HG03103 (cell line): ENCODE results near the gene XPNPEP2.

Source experiments
- ATAC-seq: cut with Tn5 transposase; IDR thresholded peaks from one replicate; pipeline ENCODE4 v1.9.1; 2021; ENCODE audit warnings: low read depth; ENCODE audit not compliant: unreplicated experiment

Gene XPNPEP2

DNA sequence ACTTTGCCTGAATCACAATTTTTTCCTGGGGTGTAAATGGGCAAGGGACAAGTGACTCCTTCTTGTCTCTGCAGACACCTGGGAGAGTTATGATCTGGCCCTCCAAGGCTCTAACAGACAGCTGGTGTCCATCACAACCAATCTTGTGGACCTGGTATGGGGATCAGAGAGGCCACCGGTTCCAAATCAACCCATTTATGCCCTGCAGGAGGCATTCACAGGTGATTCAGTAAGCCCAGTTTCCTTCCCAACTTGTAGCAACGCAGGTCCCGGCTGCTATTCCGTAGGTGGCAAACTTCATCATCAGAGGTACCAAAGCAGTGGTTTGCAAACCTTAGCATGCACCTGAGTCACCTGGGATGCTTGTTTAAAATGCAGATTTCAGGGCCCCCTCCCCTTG is 8.8 kb downstream of the XPNPEP2 start:
- no peak for ATAC-seq

DNA sequence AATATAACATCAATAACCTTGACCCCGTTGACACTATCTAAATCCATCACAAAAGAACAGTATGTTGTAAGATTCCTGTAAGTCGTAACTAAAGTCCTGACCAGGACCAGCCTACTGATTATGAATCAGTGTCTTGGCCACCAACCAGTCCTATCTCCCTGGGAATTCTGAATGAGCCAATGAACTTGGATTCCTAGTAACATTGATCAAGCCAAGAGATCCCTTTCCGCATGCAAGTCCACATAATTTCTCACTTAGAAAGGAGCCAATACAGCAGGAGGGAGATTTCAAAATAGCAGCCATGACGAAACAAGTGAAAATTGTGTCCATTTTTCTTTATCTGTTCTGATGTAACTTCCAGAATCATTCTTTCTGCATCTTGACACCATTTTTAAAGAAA is 9.5 kb downstream of the XPNPEP2 start:
- no peak for ATAC-seq

DNA sequence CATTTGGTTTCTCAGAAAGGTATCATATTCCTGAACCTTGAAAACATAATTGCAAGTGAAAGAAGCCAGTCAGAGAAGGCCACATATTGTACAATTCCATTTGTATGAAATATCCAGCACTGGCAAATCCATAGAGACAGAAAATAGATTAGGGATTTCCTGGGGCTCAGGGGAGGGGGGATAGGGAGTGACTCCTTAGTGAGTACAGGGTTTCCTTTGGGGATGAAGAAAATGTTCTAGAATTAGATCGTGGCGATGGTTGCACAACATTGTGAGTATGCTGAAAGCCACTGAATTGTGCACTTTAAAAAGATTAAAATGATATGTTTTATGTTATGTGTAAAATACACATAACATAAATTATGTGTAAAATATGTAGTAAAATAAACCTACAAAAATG is 10.3 kb downstream of the XPNPEP2 start:
- no peak for ATAC-seq

DNA sequence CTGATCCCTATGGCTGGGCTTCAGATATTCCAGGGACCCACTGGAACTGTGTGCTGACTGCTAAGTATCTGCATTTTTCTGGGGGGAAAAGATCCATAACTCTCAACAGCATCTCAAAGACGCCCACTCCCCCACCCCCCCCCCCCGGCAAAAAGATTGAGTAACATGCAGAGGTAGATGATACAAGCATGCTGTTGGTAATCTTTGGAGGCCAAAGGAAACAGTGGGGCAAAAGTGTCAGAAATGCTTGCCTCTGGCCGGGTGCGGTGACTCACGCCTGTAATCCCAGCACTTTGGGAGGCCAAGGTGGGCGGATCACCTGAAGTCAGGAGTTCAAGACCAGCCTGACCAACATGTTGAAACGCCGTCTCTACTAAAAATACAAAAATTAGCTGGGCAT is 12.2 kb downstream of the XPNPEP2 start:
- no peak for ATAC-seq

DNA sequence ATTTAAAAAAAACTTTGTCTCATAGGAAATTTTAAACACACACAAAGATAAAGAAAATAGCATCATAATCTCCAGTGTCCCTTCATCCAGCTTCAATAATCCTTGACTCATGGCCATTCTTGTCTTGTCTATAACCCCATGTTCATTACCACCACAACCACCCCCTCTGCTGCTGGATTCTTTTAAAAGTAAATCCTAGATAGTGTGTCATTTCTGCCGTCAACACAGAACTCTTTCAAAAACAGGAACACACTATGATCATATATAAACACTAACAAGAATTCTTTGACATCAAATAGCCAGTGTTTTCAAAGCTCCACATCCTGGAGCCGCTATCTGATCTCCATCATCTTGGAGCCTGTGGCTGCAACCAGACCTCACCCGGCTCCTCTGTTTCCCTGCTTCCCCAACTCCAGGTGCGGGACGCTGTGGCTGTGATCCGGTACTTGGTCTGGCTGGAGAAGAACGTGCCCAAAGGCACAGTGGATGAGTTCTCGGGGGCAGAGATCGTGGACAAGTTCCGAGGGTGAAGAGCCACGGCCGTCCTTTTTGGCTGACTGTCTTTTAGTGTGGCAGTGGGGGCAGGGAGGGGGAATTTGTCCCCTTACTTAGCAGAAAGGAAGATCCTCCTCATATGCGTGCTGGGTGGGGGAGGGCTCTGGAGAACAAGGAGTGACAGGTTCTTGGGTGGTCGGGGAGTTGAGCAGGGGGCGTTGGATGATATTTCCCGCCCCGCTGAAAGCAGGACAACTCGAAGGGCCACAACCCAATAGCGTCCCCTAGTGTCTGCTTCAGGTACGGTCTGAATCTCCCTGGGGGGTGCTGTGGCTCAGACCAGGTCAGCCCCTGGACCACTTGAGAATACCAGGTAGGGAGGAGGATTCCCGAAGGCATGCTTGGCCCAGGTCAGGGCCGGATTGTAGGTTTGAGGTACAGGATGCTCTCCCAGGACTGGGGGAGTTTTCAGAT is 15.6 kb downstream of the XPNPEP2 start:
- no peak for ATAC-seq

DNA sequence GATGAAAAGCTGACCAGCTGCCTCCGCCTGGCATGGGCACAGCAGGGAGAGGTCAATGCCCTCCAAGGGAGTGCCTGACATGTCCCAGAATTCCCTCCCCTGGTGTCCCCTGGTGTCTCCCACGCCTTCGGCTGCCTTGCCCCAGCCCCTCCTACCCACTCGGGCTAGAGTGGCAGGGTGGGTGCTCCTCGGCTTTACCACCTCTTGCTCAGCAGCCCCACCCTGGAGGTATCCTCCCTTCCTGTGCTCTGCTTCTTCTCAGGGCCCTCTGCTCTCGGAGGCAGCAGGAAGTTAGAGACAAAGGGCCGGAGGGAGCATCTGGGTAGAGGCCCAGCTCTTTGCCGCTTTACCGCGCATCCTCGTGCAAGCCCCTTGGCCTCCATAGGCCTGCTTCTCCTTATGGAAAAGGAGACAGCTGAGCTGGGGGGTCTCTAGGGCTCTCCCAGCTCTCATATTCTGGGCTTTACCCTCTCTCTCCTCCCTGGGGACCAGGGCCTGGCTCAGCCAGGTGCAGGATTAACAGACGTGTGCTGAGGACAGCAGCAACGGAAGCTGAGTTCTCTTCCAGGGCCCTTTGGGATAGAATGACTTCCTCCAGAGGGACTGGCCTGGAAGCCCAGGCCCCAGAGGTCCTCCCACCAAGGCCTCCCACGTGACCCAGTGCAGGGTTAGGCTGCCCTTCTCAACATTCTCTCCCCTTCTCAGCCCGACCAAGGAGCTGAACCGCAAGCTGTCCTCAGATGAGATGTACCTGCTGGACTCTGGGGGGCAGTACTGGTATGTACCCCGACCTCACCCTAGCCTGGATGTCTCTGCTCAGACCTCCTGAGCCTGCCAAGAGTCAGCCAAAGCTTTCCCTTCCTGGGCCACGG is 17.2 kb downstream of the XPNPEP2 start:
- no peak for ATAC-seq

DNA sequence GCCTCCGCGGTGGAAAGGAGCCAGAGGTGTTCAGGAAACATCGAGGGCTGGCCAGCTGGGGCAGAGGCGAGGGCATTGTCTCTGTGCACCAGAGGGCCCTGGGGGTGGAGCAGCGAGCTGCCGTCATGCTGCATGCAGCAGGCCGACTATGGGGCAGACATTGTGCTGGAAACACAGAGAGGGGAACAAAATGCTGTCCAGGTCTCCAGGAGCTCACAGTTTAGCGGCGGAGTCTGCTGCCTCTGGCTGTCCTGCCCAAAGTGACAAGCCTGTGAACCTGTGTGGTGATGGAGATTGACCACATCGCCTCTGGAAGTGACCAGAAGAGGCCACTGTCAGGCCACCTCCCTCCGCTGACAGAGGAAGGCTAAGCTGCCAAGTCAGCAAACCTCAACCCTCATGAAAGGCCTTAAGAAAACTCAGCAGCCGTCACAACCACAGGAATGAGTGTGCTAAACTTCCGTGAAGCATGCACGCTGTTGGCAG is 20.8 kb downstream of the XPNPEP2 start:
- ATAC-seq, result no peak

DNA sequence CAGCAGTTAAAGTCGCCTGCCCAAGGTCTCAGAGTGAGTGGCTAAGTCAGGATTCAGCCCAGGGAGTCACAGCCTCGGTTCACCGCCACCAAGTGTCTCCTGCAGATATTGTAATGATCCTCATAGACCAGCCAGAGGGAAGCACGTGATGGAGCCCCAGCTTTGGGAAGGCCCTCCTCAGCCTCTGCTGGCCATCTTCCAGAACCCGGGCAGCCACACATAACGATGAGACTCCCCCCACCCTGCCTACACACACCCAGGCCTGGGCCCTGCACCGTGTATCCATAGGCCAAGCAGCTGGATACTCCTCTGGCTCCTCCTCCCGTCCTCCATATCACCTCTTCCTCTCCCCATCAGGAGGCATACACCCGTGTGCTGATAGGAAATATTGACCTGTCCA is 21.4 kb downstream of the XPNPEP2 start:
- ATAC-seq, result no peak

DNA sequence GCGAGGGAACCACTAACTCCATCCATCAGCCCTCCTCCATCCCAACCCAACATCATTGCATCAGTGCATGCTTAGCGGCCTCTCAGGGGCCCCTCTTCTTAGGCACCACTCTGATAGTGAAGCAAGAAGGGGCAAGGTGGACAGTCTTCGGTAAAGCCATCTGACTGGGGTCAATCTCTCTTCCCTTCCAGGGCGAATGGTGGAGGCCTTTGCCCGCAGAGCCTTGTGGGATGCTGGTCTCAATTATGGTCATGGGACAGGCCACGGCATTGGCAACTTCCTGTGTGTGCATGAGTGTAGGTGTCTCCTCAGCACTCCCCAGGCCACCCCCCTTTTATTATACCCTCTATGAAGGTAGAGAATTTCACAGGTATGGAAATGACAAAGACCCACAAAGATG is 22.2 kb downstream of the XPNPEP2 start:
- ATAC-seq, result no peak

DNA sequence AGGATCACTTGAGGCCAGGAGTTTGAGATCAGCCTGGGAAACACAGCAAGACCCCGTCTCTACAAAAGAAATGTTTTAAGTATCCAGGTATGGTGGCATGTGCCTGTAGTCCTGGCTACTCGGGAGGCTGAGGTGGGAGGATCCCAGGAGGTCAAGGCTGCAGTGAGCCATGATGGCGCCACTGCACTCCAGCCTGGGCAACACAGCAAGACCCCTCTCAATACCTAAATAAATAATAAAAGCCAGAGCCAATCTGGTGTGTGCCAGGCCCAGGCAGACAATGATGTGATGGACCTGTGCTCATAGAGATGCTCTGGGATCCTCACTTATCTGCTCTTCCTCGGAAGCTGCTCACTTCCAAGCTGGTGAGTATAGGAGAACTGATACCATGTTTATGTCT is 22.8 kb downstream of the XPNPEP2 start:
- ATAC-seq, result no peak

DNA sequence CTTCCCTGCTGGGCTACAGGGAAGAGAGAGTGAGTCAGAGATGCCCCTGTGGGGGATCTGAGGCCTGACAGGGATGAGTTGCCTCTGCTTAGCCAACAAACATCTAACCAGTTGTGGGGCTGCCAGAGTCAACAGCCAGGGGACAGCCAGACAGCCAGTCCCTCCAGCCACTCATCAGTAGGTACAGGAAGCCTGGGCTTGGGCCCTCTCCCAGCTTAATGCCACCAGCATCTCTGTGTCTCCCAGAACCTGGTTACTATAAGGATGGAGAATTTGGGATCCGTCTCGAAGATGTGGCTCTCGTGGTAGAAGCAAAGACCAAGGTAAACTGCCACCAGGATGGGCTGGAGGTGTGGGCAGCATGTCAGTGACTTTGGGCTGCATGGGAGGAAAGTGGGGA is 23.7 kb downstream of the XPNPEP2 start:
- no peak for ATAC-seq

DNA sequence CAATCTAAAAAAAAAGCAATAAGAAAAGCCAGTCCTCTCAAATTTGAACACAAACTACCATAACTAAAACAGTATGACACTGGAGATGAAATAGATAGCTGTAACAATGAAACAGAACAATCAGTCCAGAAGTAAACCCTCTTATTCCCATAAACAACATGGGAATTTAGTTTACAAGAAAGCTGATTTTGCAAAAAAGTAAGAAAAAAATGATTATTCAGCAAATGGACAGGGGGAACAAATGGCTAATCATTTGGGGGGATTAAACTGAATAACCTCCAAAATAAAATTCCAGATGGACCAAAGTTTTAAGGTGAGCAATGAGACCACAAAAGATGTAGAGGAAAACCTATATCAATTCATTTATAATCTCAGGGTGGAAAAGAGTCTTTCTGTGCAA is 24.9 kb downstream of the XPNPEP2 start:
- no peak for ATAC-seq

DNA sequence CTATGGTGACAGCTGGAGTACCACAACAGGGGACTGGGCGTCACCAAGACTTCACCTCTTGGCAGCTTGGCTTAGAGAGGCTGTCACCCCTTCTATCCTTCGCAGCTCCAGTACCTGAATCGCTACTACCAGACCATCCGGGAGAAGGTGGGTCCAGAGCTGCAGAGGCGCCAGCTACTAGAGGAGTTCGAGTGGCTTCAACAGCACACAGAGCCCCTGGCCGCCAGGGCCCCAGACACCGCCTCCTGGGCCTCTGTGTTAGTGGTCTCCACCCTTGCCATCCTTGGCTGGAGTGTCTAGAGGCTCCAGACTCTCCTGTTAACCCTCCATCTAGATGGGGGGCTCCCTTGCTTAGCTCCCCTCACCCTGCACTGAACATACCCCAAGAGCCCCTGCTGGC is 29.4 kb downstream of the XPNPEP2 start:
- ATAC-seq, result no peak

DNA sequence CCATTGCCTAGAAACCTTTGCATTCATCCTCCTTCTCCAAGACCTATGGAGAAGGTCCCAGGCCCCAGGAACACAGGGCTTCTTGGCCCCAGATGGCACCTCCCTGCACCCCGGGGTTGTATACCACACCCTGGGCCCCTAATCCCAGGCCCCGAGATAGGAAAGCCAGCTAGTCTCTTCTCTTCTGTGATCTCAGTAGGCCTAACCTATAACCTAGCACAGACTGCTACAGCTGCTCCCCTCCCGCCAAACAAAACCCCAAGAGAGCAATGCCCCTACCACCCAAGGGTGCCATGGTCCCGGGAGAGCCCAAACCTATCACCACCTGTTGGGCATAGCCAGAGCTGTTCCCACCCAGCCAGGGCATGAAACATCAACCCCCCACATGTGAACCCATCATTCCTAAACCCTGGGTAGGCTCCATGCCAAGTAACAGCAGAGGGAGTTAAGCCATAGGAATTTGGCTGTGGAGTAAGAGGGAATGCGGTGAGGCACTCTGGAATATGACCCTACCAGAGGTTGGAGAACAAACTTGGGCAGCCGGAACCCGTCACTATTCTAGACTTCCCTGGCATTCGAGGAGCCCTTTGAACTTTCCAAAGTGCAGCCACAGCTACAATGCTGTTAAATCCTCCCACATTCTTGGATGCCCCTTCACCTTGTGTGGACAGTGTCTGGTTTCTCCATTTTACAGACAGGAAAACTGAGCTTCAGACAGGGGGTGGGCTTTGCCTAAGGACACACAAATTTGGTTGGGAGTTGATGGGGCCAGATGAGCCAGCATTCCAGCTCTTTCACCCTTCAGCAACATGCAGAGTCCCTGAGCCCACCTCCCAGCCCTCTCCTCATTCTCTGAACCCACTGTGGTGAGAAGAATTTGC is 30.0 kb downstream of the XPNPEP2 start:
- ATAC-seq, result no peak

DNA sequence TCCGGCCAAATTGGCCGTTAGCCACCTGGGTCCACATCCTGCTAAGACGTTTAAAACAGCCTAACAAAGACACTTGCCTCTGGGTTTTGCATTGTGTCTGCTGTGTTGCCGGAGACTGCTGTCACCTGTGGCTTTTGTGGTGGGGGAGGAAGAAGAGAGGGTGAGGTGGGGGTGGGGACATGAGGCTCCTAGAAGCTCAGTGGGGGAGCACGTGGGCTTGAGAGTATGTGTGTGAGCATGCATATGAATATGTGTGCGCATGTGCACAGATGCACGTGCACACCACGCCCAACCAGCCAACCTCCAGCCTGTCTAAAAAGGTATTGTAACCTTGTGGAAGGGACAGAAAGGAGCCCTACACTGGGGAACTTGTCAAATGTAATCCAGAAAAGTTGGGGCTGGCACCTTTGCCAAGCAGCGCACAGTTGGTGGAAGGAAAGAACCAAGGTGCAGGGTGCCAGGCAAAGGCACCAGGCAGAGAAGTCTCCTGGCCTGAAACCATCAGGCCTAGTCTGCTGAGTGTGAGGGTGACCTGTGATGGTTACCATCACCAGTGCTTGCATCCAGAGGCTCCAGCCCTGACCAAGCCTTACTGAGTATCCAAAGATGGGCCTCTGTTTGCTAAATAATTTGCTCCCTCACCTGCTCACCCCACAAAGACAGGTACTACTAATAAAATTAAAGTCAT is 30.8 kb downstream of the XPNPEP2 start:
- ATAC-seq, result peak; percentile 46

DNA sequence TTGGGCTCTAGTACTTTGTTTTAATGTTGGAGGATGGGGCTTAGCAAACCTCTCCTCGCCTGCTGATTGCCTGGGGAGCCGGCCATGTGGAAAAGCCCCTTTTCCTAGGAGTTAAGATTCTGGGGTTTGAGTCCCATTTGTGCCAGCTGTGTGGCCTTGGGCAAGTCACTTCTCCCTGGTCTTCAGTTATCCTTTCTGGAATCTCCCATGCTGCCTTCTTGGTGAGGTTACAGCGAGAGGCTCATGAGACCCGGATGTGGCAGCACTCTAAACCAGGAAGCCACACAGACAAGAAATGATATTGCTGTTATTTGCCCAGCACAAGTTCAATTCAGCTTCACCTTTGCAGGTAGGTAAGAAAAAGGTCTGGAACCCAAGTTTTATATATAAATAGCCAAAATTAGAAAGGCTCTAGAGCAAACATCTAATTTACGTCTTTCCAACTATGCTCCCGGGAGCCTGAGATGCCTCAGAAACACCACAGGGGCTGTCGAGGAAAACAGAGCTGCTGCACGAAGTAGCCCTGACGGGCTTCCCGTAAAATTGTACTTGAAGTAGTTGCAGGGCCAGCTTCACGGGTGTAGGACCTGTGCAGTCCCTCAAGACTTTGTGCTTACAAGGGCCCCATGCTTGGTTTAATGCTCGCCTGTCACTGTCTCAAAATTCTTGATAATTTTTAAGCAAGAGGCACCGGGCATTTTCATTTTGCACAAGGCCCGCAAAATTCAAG is 32.7 kb downstream of the XPNPEP2 start:
- ATAC-seq, result no peak

DNA sequence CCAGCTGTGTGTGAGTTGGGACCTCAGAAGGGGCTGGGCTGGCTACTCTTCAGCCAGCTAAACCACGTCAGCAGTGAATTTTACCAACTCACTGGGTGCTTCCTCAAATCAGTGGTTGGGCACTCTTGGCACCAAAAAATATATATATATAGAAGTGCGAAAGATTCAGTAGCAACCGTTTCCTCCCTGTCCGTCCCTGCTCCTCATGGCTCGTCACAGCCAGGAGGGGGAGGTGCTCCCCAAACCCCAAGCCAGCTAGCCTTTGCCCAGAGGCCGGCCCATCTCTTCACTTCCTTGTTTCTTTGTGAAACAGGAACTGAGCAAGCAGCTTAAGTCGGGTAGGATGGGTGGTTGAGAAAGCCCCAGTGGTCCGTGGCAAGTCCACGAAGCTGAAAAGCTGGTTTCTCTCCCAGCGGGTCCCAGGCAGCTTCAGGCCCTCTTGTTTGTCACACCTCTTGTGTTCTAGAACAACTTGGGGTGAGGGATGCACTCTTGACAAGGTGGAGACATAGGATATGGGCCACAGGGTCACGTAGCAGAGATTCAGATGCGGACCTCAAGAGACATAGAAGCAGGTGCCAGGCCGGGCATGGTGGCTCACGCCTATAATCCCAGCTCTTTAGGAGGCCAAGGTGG is 34.1 kb downstream of the XPNPEP2 start:
- ATAC-seq, result peak; percentile 61

DNA sequence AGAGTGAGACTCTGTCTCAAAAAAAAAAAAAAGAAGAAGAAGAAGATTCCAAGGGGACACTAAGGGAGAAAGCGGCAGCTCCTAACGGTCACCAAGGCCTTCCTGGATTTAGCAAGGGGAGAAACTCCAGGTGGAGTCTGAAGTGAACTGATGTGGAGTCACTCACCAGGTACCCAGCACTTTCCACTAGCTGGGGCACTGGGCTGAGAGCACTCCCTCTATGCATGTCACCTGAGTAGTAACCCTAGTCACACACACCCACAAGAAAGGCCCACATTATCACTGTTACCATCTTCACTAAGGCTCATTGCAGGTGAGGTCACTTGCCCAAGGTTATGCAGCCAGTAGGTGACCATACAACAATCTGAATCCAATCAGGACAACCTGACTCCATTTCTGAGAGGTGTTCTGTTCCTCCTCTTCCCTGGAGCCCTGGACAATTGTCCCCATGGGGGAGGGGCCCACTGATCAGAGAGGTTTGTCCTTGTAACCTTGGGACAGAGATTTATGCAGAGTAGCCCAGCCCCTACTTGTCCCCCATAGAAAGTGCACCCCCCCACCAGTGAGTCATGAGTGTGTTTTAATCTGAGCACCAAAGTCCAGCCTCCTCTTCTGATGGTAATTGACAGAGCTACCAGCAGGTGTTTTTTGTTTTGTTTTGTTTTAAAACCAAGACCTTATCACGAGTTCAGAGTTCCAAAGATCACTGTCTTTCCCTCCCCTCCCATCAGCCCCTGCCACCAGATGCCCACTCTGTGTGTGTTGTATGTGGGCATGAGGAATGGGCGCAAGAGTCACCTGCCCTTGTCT is 35.1 kb downstream of the XPNPEP2 start:
- no peak for ATAC-seq
